Stimulated activated CD8-positive, alpha-beta memory T cell treated with anti-CD3 and anti-CD28 coated beads, Interleukin-12 subunit alpha, Interleukin-12 subunit beta, amount 100 ng/mL, for 24 hours (primary cell): ENCODE data around the gene ANKRD11.
A peak's percentile ranks its signal among the peaks of the same experiment; 100 is the strongest.

ENCODE experiments used
- DNase-seq: peaks from one replicate; pipeline ENCODE4 v3.0.0-alpha.2; 2020; ENCODE audit errors: extremely low read depth

Gene ANKRD11

DNA sequence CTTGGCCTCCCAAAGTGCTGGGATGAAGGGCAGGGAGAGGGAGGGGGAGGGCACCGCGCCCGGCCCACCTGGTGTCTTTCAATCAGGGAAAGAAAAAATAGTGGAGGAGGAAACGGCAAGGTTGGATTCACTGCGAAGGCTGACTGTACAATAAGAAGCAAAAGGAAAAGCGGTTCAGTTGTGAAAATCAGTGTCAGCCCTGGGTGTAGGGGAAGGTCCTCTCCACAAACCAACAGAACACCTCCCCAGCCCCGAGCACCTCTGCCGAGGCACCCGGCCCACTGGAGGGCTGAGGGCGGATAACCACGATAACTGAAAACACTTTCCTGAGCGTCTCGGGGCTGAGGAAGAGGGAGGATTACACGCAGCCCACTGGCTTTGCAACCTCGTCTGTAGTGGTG is 16.4 kb upstream of the ANKRD11 start:
- no peak for DNase-seq

DNA sequence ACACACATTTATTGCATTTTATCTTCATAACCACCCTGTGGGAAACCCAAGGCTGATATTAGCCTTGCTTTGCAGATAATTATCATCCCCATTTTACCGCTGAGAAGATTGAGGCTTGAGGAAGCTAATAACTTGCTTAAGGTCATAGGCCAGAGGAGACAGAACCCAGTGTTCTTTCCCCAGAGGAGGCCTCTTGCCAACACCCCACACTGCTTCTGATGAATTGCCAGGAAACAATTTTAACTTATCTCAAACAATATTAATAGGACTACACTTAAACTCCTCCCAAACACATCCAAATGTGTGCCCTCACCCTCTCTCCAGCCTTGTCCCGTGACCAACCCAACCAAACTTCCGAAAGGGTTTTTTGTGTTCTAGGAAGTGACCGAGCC is 15.7 kb upstream of the ANKRD11 start:
- DNase-seq: no peak

- DNase-seq: peak; percentile 66
These were observed 15.1 kb upstream of the ANKRD11 start for GRCh38 chr16:89505204-89506112.

- no peak for DNase-seq
These were observed 13.7 kb upstream of the ANKRD11 start for GRCh38 chr16:89504091-89504490.

DNA sequence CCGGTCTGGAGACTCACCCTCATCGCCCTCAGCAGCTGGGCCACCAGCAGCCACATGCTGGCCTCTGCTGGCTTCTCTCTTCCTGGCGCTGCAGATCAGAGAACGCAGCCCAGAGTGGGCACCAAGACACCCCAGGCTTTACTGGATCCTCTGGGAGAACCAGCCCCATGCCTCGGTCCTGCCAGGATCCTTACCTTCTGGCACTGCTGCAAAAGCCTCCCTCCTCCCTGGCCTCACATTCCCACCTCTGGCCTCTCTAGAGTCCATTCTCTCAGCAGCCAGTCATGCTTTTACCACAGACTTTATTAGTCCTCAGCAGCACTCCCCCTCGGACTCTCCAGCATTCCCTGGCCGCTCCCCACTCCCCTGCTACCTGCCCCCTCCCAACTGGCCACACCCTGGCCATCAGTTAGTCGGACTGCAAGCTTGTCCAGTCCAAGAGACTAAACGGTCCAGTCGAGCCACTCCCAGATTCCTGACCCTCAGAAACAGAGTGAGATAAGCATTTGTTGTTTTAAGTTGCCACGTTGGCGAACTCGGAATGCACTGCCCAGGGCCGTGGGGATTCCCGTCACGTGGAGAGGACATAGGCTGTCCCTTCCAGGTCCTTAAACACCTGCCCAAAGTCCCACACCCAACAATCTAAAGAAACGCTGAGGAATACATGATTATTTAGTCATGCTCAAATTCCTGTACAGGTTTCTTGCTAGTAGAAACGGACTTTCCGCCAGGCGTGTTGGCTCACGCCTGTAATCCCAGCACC is 11.9 kb upstream of the ANKRD11 start:
- no peak for DNase-seq

DNA sequence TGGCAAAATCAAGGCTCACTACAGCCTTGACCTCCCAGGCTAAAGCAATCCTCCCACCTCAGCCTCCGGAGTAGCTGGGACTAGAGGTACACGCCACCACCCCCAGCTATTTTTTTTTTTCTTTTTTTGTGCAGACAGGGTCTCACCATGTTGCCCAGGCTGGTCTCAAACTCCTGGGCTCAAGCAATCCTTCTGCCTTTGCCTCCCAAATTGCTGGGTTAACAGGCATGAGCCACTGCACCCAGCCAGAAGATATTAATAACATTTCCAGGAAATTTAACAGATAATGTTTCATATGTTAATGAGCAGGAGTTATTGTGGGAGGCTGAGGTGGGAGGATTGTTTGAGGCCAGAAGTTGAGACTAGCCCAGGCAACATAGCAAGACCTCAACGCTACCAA is 9.4 kb upstream of the ANKRD11 start:
- DNase-seq: no peak

- DNase-seq: no peak
These were observed 8.5 kb upstream of the ANKRD11 start for GRCh38 chr16:89498839-89499238.

DNA sequence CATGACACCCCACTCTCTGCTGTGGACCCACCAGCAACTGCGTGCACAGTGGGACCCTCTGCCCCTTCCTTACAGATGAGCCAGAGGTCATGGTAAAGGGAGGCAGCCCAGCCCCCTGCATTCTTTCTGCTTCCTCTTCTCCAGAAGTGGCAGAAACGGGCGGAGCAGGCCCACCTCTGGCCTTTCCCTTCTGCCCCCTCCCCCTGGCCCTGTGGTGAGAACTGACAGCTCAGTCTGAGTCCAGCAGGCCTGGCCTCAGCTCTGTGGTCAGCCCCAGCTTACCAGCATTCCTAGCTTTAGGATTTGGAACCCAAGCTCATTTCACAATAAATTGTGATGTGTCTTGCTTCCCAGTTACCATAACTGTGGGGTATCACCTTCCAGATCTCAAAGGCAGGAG is 4.8 kb upstream of the ANKRD11 start:
- DNase-seq: no peak

GRCh38 chr16:89493776-89494175 is 3.4 kb upstream of the ANKRD11 start:
- no peak for DNase-seq

GRCh38 chr16:89491974-89492687 is 1.8 kb upstream of the ANKRD11 start:
- no peak for DNase-seq

- DNase-seq: no peak
These were observed 993 bp upstream of the ANKRD11 start for GRCh38 chr16:89491238-89491869.

- no peak for DNase-seq
These were observed 393 bp downstream of the ANKRD11 start for GRCh38 chr16:89489898-89490438.

- DNase-seq: peak; percentile 58
These were observed 1.1 kb downstream of the ANKRD11 start for GRCh38 chr16:89489040-89489897.

DNA sequence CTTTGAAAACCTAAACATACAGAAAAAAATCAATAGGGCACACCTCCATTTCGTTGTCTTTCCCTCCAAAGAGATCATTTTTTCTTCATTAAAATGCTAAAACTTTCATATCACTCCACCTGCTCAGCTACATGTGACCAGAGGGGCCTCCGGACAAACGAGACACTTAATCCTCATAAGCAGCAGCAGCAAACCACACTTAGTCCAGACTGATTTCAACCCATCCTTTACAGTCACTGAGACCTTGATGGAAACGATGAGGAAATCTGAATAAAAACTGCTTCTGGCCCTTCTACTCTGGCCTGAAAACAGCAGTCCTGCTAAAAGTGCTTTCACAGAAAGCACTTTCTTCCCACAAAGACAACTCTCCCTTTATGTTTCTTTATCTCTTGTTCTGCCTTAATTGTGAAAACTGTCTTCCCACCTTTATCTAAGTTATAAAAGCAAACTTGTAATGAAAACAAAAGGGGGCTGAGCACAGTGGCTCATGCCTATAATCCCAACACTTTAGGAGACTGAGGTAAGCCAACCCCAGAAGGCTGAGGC is 4.6 kb downstream of the ANKRD11 start:
- DNase-seq: no peak

DNA sequence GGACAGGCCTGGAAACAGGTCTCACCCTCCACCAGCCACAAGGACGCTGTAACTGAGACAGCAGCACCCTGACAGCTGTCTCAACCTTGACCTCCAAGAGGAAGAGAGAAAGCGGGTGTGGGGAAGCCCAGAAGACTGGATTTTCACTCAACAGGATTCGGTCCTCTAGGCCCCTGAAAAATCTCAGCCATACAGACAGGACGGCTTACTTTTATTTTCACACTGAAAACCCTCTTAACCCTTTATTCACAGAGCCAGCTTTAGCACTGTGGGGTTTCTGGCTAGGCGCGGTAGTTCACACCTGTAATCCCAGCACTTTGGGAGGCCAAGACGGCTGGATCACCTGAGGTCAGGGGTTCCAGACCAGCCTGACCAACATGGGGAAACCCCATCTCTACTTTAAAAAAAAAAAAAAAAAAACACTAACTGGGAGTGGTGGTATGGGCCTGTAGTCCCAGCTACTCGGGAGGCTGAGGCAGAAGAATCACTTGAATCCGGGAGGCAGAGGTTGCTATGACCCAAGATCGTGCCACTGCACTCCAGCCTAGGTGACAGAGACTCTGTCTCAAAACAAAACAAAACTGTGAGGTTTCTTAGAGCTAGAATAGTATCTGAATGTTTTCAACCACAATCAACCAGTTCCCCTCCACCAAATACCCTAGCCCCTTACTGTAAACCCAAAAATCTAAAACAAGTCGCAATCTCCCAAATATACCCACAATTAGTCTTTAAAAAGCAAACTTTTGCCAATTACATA is 5.3 kb downstream of the ANKRD11 start:
- DNase-seq: no peak

DNA sequence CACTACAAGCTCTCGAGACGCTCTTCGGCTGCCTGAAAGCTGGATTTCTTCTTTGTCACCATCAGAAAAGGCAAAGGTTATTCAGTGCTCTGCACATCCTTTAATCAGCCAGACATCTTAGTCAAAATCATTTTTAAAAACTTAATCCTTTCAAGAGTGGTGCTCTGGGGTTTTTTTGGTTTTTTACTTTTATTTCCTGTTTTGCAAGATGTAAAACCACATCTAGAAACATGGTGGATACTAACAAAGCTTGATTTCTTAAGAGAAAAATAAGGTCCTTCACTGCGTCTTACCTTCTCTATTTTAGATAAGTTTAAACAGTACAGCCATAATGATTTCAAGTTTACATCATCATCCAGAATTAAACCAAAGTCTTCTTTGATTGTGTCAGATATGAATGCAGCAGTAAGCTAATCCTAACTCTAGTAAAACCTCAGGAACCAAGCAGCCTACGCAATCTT is 6.3 kb downstream of the ANKRD11 start:
- DNase-seq: no peak

DNA sequence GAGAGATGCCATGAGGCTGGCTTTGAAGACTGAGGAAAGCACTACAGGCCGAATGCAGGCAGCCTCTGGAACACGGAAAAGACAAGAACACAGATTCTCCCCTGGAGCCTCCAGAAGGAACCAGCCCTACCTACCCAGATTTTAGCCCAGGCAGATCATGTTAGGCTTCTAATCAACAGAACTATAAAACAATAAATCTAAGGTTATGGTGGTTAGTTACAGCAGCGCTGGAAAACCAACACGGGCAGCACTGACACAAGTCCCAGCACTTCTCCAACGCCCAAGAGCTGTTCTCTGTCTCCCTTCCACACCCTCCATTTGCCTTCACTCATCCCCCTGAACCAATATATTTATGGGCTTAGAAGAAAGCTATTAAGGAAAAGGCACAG is 7.5 kb downstream of the ANKRD11 start:
- DNase-seq: no peak

GRCh38 chr16:89482150-89482816 is 8.1 kb downstream of the ANKRD11 start:
- no peak for DNase-seq

DNA sequence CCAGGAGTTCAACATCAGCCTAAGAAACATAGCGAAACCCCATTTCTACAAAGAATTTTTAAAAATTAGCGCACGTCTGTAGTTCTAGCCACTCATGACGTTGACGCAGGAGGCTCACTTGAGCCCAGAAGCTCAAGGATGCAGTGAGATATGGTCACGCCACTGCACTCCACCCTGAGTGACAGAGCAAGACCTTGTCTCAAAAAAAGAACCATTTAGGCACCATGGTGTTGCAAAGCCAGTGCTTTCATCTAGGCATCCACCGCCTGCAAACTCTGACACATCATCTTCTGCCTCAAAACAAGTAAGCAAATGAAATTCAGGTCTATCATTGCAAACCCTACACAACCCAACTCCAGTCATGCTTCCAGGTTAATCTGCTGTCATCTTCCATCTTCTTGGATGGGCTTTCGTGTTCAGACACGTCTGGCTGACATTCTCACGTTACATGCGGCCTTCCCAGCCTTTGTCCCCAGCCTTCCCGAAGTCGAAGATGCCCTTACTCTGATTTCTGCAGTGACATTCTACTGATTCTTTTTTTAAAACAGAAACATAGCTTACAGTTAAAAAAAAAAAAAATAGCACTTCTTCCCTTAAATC is 8.9 kb downstream of the ANKRD11 start:
- DNase-seq: no peak
